HepG2 (cell line): ENCODE results near the gene CYP2W1. TPM values are rescaled to one million over a fixed set of nuclear protein-coding genes. Genes with fewer than 3 reads are reported as not detected.

Source experiments
- ARNT ChIP-seq: fragments of 450-650 bp; IDR thresholded peaks from 2 replicates; pipeline ENCODE4 v1.6.1; 2017
- HMGA1 ChIP-seq: sonication (generic); formaldehyde crosslinking; conservative IDR thresholded peaks from 2 replicates; pipeline ENCODE4 v1.4.0; 2020; ENCODE audit warnings: missing genetic modification reagents
- HNF4A ChIP-seq: sonication (generic); formaldehyde crosslinking; IDR thresholded peaks from 2 replicates; pipeline ENCODE4 v1.4.0; 2020; ENCODE audit warnings: missing genetic modification reagents
- ISL2 ChIP-seq: sonication (generic); formaldehyde crosslinking; IDR thresholded peaks from 2 replicates; pipeline ENCODE4 v1.5.0; 2020; ENCODE audit warnings: missing genetic modification reagents
- MED1 ChIP-seq: sonication (generic); formaldehyde crosslinking; IDR thresholded peaks from 2 replicates; pipeline ENCODE4 v1.4.0; 2020; ENCODE audit warnings: missing genetic modification reagents
- MEF2D ChIP-seq: sonication (generic); formaldehyde crosslinking; IDR thresholded peaks from 2 replicates; pipeline ENCODE4 v1.5.1; 2020; ENCODE audit warnings: mild to moderate bottlenecking, missing genetic modification reagents
- NR2C2 ChIP-seq: sonication (generic); formaldehyde crosslinking; IDR thresholded peaks from 2 replicates; pipeline ENCODE4 v1.4.0; 2020; ENCODE audit warnings: missing genetic modification reagents, mild to moderate bottlenecking, moderate library complexity, borderline replicate concordance
- PHF5A ChIP-seq: IDR thresholded peaks from one replicate; pipeline ENCODE4 v1.6.1; 2018; ENCODE audit warnings: low read depth, missing genetic modification reagents; ENCODE audit not compliant: unreplicated experiment
- RFX5 ChIP-seq: IDR thresholded peaks from 2 replicates; pipeline ENCODE4 v1.6.1; 2011; ENCODE audit warnings: low read depth, low read length, improper control_type of control experiment
- SALL1 ChIP-seq: sonication (generic); formaldehyde crosslinking; IDR thresholded peaks from 2 replicates; pipeline ENCODE4 v1.8.0; 2022; ENCODE audit warnings: mild to moderate bottlenecking, missing genetic modification reagents
- SAP130 ChIP-seq: IDR thresholded peaks from 2 replicates; pipeline ENCODE4 v1.6.1; 2016; ENCODE audit warnings: low read depth
- SMARCE1 ChIP-seq: fragments of 450-650 bp; IDR thresholded peaks from 2 replicates; pipeline ENCODE4 v1.6.1; 2017; ENCODE audit warnings: borderline replicate concordance
- TGIF2 ChIP-seq: IDR thresholded peaks from 2 replicates; pipeline ENCODE4 v1.6.1; 2016; ENCODE audit warnings: control low read depth, missing compliant biosample characterization
- UBTF ChIP-seq: sonication (generic); formaldehyde crosslinking; IDR thresholded peaks from 2 replicates; pipeline ENCODE4 v1.4.0; 2020; ENCODE audit warnings: mild to moderate bottlenecking, missing genetic modification reagents
- ZBTB7B ChIP-seq: sonication (generic); formaldehyde crosslinking; IDR thresholded peaks from 2 replicates; pipeline ENCODE4 v1.4.0; 2020; ENCODE audit warnings: missing genetic modification reagents
- ZFX ChIP-seq: sonication (generic); formaldehyde crosslinking; IDR thresholded peaks from 2 replicates; pipeline ENCODE4 v1.4.0; 2020; ENCODE audit warnings: mild to moderate bottlenecking, low read depth, missing genetic modification reagents, moderate library complexity
- ZMYM2 ChIP-seq: sonication (generic); formaldehyde crosslinking; IDR thresholded peaks from 2 replicates; pipeline ENCODE4 v1.8.0; 2022; ENCODE audit warnings: mild to moderate bottlenecking, missing genetic modification reagents
- ZNF503 ChIP-seq: sonication (generic); formaldehyde crosslinking; IDR thresholded peaks from 2 replicates; pipeline ENCODE4 v1.4.0; 2020; ENCODE audit warnings: missing genetic modification reagents
- ZNF574 ChIP-seq: sonication (generic); formaldehyde crosslinking; IDR thresholded peaks from 2 replicates; pipeline ENCODE4 v1.4.0; 2020; ENCODE audit warnings: missing genetic modification reagents
- ZNF607 ChIP-seq: sonication (generic); formaldehyde crosslinking; IDR thresholded peaks from 2 replicates; pipeline ENCODE4 v1.5.1; 2020; ENCODE audit warnings: missing genetic modification reagents, mild to moderate bottlenecking, borderline replicate concordance
- ZNF674 ChIP-seq: sonication (generic); formaldehyde crosslinking; IDR thresholded peaks from 2 replicates; pipeline ENCODE4 v1.5.0; 2020; ENCODE audit warnings: low read depth, mild to moderate bottlenecking, missing genetic modification reagents
- ZNF761 ChIP-seq: sonication (generic); formaldehyde crosslinking; conservative IDR thresholded peaks from 2 replicates; pipeline ENCODE4 v1.4.0; 2020; ENCODE audit warnings: mild to moderate bottlenecking, missing genetic modification reagents
- ZNF788 ChIP-seq: sonication (generic); formaldehyde crosslinking; IDR thresholded peaks from 2 replicates; pipeline ENCODE4 v1.5.0; 2020; ENCODE audit warnings: mild to moderate bottlenecking, missing genetic modification reagents, borderline replicate concordance
- ZSCAN21 ChIP-seq: sonication (generic); formaldehyde crosslinking; IDR thresholded peaks from 2 replicates; pipeline ENCODE4 v1.8.0; 2022; ENCODE audit warnings: mild to moderate bottlenecking, missing genetic modification reagents, moderate library complexity, borderline replicate concordance
- polyA plus RNA-seq, 8 experiments: library from polyadenylated mRNA; depleted of rRNA in 3 of 8; stranded (reverse) in 7 of 8; unstranded in 1 of 8; fragments of >200 nt; fragmentation: Illumina TruSeq in 4 of 8; extraction: Trizol in 4 of 8; gene quantifications; 2 replicates each; pipeline versions ENCODE4 v1.2.1 to v1.2.3, GENCODE V29; 2011 to 2016; ENCODE audit warnings: low read depth in 4 of 8, missing spikeins in 1 of 8, mixed read lengths in 1 of 8; ENCODE audit not compliant: insufficient read depth in 1 of 8
- total RNA-seq, 5 experiments: library from RNA; depleted of rRNA; stranded (reverse); fragments of >200 nt; fragmentation: Illumina TruSeq; extraction: Trizol; gene quantifications; 2 replicates each; pipeline ENCODE4 v1.2.3, GENCODE V29; 2016; ENCODE audit warnings: low read depth in 1 of 5

Gene CYP2W1
- total and polyA plus RNA-seq, 2 of the 13 experiments (the other 11 are each of a cell fraction or from before 2014, with no cell fraction given), result 19.5 to 31.7 TPM

- 0 out of 2 replicates have a peak, but pooled peaks have one; percentile 39 for TF ChIP-seq ZNF761
- peak; percentile 50; the same call in 1 of the 2 replicates for TF ChIP-seq ZNF788 (CRISPR knock-in tag)
- no peak for TF ChIP-seq SMARCE1
- TF ChIP-seq NR2C2 (CRISPR knock-in tag), result peak; percentile 23; the same call in 1 of the 2 replicates
- 0 out of 2 replicates have a peak, but pooled peaks have one; percentile 9 for TF ChIP-seq ISL2
- TF ChIP-seq MEF2D, result peak; percentile 53; the same call in 1 of the 2 replicates
- TF ChIP-seq ZFX (CRISPR knock-in tag), result peak; percentile 76
- peak; percentile 64 for TF ChIP-seq ZMYM2 (CRISPR knock-in tag)
- 0 out of 2 replicates have a peak, but pooled peaks have one; percentile 18 for TF ChIP-seq ZBTB7B
- TF ChIP-seq PHF5A (CRISPR knock-in tag), result peak; percentile 26
- TF ChIP-seq SALL1 (CRISPR knock-in tag), result peak; percentile 45
- TF ChIP-seq RFX5, result peak; percentile 77
- peak; percentile 31; the same call in 1 of the 2 replicates for TF ChIP-seq UBTF
- peak; percentile 12; the same call in 1 of the 2 replicates for TF ChIP-seq SAP130 (CRISPR knock-in tag)
- TF ChIP-seq HMGA1 (CRISPR knock-in tag), result no peak
- no peak for TF ChIP-seq TGIF2 (CRISPR knock-in tag)
- peak; percentile 36; the same call in 1 of the 2 replicates for TF ChIP-seq ZNF574 (CRISPR knock-in tag)
- no peak for TF ChIP-seq ARNT
- 0 out of 2 replicates have a peak, but pooled peaks have one; percentile 37 for TF ChIP-seq ZSCAN21 (CRISPR knock-in tag)
- TF ChIP-seq ZNF674 (CRISPR knock-in tag), result no peak
- TF ChIP-seq HNF4A, result peak; percentile 63
- peak; percentile 38; the same call in 1 of the 2 replicates for TF ChIP-seq MED1 (CRISPR knock-in tag)
- peak; percentile 69 for TF ChIP-seq ZNF607 (CRISPR knock-in tag)
- 0 out of 2 replicates have a peak, but pooled peaks have one; percentile 29 for TF ChIP-seq ZNF503 (CRISPR knock-in tag)
These were observed 18.4 kb upstream of the CYP2W1 start (continued) for GRCh38 chr7:964401-965231.
